ENCODE data around the gene BTBD16.

- TF ChIP-seq POLR2A (IDR thresholded peaks at IDR 0.05; ENCODE audit: low read depth, low read length) (no peak), TAF1 (IDR thresholded peaks at IDR 0.05; ENCODE audit: borderline replicate concordance, low read depth, low read length) (no peak), POLR2AphosphoS5 (IDR thresholded peaks at IDR 0.05; ENCODE audit: low read depth, low read length) (no peak)
Observed at GRCh38 chr10:122295451-122295809, 24.3 kb downstream of the BTBD16 start.

Measured in GM12892 (cell line).